Stimulated activated CD8-positive, alpha-beta memory T cell treated with anti-CD3 and anti-CD28 coated beads, Interleukin-4, amount 100 ng/mL, for 4 hours (primary cell): ENCODE data around the gene RBFOX2.
"Not testable (repeated sequence)": the region's sequence is repeated elsewhere in the genome, so short reads cannot be mapped to it uniquely, and the experiment has no call there.

Experiments used
- DNase-seq, 2 donors: peaks; one replicate each; pipeline ENCODE4 v3.0.0-alpha.2; 2020; ENCODE audit warnings: low read depth in 2 of 2, low spot score in 1 of 2

Gene RBFOX2

DNA sequence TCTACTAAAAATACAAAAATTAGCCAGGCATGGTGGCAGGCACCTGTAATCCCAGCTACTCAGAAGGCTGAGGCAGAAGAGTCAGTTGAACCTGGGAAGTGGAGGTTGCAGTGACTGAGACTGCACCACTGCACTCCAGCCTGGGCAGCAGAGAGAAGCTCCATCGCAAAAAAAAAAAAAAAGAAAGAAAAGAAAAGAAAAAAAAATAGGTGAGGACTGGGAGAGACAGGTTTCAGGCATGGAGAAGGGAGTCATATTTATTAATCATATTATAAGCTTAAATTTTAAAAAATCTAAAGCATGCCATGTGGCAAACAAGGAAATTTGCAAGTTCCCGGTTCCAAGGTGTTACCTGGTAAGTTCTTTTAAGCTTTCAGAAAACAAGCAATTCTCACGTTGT lies 311.1 kb downstream of the RBFOX2 start, which contains the start of gene APOL5:
Gene APOL5 (plus strand): TSS at position 301 of the 400 bp plus-strand sequence. CDS start 0 bp downstream, at position 301.
- DNase-seq: no peak

DNA sequence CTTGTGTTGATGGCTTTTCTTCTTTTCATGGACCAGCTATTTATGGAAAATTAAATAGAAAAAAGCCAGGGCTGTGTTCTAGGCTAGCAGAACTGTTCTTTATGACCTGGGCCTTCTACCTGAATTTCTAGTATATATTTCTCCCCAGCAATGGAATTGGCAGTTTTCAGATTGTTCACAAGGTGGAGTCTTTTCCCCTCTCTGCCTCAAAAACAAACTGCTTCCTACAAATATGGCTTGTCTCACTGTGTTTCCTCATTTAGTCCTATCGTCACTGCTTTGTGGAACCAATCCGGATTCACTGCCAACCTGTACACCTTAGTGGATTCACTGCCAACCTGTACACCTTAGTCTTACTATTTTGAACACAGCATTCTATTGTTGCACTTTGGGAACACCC lies 316.0 kb downstream of the RBFOX2 start:
- DNase-seq: no peak

DNA sequence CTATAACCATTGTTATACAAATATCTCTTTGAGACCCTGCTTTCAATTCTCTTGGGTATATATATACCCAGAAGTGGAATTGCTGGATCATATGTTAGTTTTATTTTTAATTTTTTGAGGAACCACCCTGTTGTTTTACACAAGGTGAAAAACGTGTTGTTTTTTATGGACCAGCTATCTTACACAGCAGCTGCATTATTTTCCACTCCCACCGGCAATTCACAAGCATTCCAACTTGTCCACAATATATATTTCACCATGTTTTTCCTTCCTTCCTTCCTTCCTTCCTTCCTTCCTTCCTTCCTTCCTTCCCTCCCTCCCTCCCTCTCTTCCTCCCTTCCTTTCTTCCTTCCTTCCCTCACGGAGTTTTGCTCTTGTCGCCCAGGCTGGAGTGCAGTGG lies 317.3 kb downstream of the RBFOX2 start:
- no peak for DNase-seq

DNA sequence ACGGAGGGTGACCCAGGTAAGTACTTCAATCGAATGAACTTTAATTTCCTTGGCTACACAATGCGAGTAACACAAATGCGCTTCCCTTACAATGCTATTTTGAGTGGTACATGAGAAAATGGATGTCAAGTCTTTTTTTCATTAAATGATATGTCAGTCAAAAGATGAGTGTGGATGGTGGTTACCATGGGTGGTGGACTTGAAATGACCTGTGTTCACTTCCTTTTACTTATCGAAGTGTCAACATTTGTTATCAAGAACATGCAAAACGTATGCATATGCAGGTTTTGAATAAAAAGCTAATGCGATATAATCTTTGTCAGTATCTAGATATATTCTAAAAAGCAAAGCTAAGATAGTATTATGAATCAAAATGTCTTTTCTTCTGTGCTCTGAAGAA lies 319.7 kb downstream of the RBFOX2 start:
- no peak for DNase-seq

DNA sequence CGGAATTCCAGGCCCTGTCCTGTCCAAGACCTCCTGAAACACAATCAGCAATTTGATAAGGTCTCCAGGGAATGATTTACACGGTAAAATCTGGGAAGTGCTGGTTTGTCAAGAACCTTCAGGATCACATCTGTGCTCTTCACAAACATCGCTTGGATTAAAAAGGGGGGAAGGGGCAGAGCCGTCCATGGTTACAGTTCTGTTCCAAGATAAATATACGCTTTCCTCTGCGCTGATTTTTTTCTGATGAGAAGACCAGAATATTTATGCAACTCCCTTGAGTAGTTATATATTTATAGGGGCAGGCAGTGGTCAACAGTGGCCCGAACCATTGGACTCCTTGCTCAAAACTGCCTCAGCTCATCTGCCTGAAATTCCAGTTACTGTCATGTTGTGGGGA lies 320.2 kb downstream of the RBFOX2 start:
- DNase-seq: no peak

DNA sequence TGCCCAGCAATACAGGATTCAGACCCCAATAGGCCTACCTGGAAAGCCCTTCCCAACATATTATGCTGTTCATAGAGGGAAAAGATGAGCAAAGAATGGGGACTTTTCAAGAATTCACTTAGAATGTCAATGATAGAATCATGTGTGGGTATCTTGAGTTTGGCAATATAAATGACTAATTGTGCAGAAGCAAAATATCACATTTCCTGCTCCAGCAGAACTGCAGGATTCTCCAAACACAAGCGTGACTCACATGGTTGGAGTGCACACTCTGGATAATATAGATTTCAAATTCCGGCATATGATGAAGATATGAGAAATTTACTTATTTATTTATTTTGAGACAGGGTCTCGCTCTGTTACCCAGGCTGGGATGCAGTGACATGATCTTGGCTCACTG lies 323.5 kb downstream of the RBFOX2 start:
- DNase-seq: no peak

DNA sequence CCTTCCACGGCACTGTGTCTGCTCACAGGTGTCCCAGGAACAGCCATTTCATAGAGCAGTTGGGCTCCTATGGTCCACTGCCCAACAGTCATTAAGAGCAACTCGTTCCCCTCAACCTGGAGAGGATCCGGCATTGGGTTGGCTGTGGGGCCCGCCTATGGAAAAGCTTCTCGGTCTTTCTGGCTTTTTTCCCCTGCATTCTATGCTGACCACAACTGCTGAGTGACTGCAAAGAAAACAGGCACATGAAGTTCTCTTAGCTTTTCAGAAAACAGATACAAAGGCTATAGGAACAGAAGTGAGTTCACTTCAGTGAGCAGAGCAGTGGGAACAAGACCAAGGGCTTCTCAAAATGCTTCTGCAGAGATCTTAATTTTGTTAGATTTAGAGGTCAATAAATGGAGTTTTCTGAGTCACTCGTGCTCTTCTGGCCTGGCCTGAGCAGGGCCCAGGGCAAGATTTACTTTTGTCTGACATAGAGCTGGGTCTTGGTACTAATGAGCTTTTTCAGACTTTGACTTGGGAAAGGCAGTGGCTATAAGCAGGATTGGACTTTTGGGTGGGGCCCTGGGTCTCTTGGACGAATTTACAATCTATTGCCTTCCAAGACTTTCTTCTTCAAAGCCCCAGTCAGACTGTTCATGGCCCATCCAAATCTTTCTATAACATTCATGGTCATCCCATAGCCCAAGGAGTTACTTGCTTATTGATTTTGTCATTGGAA lies 324.6 kb downstream of the RBFOX2 start:
- no peak for DNase-seq

DNA sequence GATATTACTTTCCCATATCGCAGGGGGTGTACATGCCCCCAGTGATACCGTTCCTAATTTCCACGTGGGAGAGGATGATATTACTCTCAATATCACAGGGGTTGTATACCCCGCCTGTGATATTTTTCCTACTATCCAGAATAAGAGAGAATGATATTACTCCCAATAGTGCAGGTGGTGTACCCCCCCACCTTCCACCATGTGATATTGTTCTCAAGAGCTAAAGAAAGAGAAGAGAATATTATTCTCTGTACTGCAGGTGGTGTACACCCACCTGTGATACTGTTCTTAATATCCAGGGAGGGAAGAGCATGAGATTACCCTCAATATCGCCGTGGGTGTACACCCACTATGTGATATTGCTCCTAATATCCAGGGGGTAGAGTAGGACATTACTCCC lies 328.8 kb downstream of the RBFOX2 start:
- DNase-seq: not testable (repeated sequence)

DNA sequence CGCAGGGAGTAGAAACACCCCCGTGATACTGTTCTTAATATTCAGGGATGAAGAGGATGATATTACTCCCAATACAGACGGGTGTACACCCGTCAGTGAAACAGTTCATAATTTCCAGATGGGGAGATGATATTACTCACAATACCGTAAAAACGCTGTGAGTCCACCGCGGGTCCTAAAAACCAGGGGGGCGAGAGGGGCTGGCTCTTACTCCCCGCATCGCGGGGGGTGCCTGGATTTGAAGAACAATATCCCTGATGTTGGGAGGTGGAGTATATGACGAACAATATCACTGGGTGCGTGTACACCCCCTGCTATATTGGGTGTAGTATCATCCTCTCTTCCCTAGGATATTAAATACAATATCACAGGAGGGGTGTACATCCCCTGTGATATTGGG lies 331.5 kb downstream of the RBFOX2 start:
- no peak for DNase-seq

DNA sequence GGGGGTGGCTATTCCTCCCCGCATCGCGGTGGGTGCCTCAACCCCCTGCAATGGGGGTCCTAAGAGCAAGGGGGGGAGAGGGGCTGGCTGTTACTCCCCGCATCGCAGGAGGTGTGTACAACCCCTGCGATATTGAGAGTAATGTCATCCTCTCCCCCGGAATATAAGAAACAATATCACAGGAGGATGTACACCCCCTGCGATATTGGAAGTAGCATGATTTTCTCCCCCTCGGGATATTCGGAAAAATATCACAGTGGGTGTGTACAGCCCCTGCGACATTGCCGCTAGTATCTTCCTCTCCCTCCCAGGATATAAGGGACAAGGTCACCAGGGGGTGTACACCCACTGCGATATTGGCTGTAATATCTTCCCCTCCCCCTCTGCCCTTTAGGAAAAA lies 333.4 kb downstream of the RBFOX2 start:
- no peak for DNase-seq

DNA sequence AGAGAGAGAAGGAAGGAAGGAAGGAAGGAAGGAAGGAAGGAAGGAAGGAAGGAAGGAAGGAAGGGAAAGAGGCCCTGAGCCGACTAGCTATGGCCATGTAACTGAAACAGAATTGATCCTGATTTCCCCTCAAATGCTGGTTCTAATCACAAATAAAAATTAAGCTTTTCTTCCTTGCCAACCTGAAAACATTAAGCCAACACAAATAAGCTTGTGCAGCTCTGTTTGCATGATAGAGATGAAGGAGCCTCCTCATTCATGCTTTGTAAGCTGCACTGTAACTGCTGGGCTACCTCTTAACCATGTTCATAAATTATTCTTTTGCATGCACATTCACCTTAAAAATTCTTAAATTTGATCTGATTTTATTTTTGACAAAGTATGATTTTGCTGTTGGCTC lies 338.6 kb downstream of the RBFOX2 start:
- no peak for DNase-seq

DNA sequence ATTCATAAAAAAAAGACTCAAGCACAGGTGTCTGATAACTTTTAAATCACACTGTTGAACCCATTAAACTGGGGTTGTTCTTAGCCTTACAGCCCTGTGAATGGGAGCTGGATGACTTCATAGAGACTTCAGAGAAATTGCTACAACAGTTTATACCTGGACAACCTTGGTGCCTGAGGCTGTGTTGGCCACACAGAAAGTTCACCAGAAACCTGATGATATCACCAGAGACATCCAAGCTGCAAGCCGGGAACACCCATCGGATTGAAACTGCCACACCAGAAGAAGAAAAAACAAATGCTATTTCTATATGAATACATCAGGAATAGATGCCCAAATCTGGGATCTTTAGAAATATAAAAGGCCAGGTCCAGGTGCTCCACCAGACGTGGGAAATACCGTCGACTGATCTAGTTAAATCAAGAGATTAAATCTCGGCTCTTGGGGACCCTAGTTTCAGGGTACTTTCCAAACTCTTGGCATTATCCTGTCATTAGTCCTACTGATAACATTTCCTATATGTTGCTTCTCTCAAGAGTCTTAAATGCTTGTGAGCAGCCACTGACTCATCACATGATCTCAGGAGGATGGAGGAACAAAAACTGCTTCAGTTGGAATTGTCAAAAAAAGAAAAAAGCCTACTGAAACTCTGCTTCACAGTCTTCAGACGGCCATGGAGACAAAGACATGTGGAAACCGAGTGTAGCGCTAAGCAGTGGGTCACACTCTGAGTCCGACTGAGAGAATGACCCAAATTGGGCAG lies 339.5 kb downstream of the RBFOX2 start:
- DNase-seq: no peak
